ENCODE measurements around the gene SPDL1.

DNA sequence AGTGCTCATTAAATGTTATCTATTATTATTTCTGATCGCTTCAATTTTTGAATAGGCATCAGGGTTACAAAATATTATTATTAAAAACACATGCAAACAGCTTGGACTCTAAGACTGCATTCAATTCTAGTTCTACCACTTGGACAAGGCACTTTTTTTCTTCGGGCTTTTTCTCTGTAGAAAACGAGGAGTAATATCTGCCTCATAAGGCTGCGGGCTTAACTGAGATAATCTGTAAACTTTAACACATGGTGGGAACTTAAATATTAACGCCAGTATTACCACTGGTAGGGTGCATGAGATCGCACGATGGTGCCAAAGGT lies 511 bp upstream of the SPDL1 start:
- TF ChIP-seq, protein P1, sequence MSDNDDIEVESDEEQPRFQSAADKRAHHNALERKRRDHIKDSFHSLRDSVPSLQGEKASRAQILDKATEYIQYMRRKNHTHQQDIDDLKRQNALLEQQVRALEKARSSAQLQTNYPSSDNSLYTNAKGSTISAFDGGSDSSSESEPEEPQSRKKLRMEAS (IDR thresholded peaks at IDR 0.05) = no peak
- TF ChIP-seq GABPA (IDR thresholded peaks at IDR 0.05 in 1 of 2, conservative IDR thresholded peaks at IDR 0.05 in 1 of 2) = no peak
- TF ChIP-seq, protein P2, sequence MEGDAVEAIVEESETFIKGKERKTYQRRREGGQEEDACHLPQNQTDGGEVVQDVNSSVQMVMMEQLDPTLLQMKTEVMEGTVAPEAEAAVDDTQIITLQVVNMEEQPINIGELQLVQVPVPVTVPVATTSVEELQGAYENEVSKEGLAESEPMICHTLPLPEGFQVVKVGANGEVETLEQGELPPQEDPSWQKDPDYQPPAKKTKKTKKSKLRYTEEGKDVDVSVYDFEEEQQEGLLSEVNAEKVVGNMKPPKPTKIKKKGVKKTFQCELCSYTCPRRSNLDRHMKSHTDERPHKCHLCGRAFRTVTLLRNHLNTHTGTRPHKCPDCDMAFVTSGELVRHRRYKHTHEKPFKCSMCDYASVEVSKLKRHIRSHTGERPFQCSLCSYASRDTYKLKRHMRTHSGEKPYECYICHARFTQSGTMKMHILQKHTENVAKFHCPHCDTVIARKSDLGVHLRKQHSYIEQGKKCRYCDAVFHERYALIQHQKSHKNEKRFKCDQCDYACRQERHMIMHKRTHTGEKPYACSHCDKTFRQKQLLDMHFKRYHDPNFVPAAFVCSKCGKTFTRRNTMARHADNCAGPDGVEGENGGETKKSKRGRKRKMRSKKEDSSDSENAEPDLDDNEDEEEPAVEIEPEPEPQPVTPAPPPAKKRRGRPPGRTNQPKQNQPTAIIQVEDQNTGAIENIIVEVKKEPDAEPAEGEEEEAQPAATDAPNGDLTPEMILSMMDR (IDR thresholded peaks at IDR 0.05; ENCODE audit: low read depth, low read length, missing input control) = no peak
- TF ChIP-seq SP1 (IDR thresholded peaks at IDR 0.05) = no peak
- no peak for TF ChIP-seq RXRA (IDR thresholded peaks at IDR 0.05)
- TF ChIP-seq TAF1 (conservative IDR thresholded peaks at IDR 0.05) = no peak
- TF ChIP-seq, protein P3, sequence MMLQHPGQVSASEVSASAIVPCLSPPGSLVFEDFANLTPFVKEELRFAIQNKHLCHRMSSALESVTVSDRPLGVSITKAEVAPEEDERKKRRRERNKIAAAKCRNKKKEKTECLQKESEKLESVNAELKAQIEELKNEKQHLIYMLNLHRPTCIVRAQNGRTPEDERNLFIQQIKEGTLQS (IDR thresholded peaks at IDR 0.05) = no peak
- no peak for TF ChIP-seq EGR1 (IDR thresholded peaks at IDR 0.05; ENCODE audit: low read depth in 2 of 2)
- TF ChIP-seq, protein P4, sequence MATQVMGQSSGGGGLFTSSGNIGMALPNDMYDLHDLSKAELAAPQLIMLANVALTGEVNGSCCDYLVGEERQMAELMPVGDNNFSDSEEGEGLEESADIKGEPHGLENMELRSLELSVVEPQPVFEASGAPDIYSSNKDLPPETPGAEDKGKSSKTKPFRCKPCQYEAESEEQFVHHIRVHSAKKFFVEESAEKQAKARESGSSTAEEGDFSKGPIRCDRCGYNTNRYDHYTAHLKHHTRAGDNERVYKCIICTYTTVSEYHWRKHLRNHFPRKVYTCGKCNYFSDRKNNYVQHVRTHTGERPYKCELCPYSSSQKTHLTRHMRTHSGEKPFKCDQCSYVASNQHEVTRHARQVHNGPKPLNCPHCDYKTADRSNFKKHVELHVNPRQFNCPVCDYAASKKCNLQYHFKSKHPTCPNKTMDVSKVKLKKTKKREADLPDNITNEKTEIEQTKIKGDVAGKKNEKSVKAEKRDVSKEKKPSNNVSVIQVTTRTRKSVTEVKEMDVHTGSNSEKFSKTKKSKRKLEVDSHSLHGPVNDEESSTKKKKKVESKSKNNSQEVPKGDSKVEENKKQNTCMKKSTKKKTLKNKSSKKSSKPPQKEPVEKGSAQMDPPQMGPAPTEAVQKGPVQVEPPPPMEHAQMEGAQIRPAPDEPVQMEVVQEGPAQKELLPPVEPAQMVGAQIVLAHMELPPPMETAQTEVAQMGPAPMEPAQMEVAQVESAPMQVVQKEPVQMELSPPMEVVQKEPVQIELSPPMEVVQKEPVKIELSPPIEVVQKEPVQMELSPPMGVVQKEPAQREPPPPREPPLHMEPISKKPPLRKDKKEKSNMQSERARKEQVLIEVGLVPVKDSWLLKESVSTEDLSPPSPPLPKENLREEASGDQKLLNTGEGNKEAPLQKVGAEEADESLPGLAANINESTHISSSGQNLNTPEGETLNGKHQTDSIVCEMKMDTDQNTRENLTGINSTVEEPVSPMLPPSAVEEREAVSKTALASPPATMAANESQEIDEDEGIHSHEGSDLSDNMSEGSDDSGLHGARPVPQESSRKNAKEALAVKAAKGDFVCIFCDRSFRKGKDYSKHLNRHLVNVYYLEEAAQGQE (IDR thresholded peaks at IDR 0.05) = no peak

Measured in liver (tissue), 3 donors.